Kidney tubule cell (primary cell): ENCODE measurements around the gene LAX1.

ENCODE experiments used
- DNase-seq: peaks from one replicate; pipeline ENCODE4 v3.0.0-alpha.2; 2018; ENCODE audit warnings: low spot score

Gene LAX1

DNA sequence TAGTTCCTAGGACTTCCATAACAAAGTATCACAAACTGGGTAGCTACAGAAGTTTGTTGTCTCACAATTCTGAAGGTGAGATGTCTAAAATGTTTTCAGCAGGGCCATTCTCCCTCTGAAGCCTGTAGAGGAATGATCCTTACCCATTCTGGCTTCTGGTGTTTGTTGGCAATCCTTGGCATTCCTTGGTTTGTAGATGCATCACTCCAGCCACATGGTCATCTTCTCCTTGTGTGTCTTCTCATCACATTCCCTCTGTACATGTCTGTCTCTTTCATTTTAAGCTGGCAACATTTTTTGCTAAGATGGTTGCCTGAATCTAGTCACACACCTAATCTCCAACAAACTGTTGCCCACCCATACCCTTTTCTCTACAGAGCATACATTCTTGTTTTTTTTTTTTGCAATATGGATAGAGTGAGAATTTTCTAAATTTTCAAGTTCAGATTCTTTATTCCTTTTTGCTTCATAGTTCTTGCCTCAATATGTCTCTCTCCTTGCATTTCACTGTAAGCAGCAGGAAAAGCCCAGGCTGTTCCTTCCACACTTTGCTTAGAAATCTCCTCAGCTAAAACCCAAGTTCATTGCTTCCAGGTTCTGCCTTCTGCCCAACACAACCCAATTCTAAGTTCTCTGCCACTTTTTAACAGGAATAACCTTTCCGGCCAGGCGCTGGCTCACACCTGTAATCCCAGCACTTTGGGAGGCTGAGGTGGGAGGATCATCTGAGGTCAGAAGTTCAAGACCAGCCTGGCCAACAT lies 48.8 kb downstream of the LAX1 start:
- DNase-seq, result no peak

GRCh38 chr1:203818399-203818798 lies 53.4 kb downstream of the LAX1 start:
- DNase-seq, result no peak

DNA sequence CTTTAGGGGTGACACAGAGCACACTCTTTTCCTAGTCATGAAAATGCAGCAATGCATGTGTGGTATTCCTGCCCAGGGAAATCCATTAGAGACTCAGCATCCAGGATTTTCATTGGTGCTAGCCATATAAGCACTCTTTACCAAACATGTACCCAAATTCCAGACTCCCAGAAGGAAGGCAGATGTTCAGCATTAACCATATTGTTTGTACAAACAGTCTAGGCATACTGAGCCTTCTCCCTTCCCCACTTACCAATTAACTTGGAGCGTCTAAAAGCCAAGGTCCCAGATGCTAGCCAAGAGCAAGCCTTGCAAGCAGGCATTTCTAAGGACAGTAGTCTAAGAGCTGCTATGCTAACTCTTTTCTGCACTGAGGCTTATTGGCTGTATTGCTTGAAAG lies 58.3 kb downstream of the LAX1 start:
- no peak for DNase-seq
